T-helper 17 cell (primary cell): Measurements from ENCODE around the gene IER5L. TPM values are rescaled to one million over a fixed set of nuclear protein-coding genes. Genes with fewer than 3 reads are reported as not detected.

Experiments used
- ATAC-seq: fragments of 150-1000 bp; cut with Tn5 transposase; 2 replicates; pipeline ENCODE4 v1.10.0; 2021; ENCODE audit warnings: mild to moderate bottlenecking, moderate library complexity
- DNase-seq, 3 donors: peaks; one replicate each; pipeline versions ENCODE4 v3.0.0 to v3.0.0-alpha.2; 2020 to 2021
- H3K9me3 ChIP-seq: one replicate; pipeline ENCODE4 v1.7.0; 2013; ENCODE audit warnings: low read length, mild to moderate bottlenecking; ENCODE audit not compliant: control insufficient read depth, poor library complexity, severe bottlenecking
- H3K27ac Mint-ChIP-seq: one replicate; pipeline ENCODE4 v1.8.0; 2022; ENCODE audit warnings: mild to moderate bottlenecking, moderate library complexity, mixed read lengths
- H3K27me3 Mint-ChIP-seq: one replicate; pipeline ENCODE4 v1.8.0; 2022; ENCODE audit warnings: mixed read lengths
- H3K36me3 Mint-ChIP-seq: one replicate; pipeline ENCODE4 v1.8.0; 2022; ENCODE audit warnings: low read depth, mixed read lengths
- H3K4me1 Mint-ChIP-seq: one replicate; pipeline ENCODE4 v1.8.0; 2022; ENCODE audit warnings: mild to moderate bottlenecking, mixed read lengths
- H3K4me3 Mint-ChIP-seq: one replicate; pipeline ENCODE4 v1.8.0; 2022; ENCODE audit warnings: mild to moderate bottlenecking, moderate library complexity, mixed read lengths
- total RNA-seq, 4 donors: library from RNA in 2 of 4; stranded (reverse) in 2 of 4; gene quantifications; one replicate each; pipeline ENCODE4 v1.2.3 and lab custom pipeline; 2022 to 2026

IER5L gene
- total RNA-seq, 2 donors from 2014 or later: 2.4 to 3.1 TPM

- peaks cover 12% of the 10 kb centered on the region for H3K4me1 Mint-ChIP-seq
- no peak overlapping the region for H3K27ac Mint-ChIP-seq
- no peaks in the 10 kb centered on the region for H3K9me3 ChIP-seq
- no peak for ATAC-seq
- no peaks in the 10 kb centered on the region for H3K27me3 Mint-ChIP-seq
- no peak for DNase-seq
- H3K36me3 Mint-ChIP-seq: no peaks in the 10 kb centered on the region
- H3K4me3 Mint-ChIP-seq: no peak overlapping the region
These were observed 33.6 kb upstream of the IER5L start for GRCh38 chr9:129211686-129212085.

DNA sequence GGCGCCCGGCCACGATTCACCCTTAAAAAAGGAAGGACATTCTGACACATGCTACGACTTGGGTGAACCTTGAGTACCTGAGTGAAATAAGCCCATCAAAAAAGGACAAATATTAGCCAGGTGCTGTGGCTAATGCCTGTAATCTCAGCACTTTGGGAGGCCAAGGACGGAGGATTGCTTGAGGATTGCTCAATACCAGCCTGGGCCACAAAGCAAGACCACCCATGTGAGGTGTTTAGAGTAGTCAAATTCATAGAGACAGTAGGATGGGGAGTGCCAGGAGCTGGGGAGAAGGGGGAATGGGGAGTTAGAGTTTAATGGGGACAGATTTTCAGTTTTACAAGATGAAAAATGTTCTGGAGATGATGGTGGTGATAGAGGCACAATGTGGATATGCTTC, 32.1 kb upstream of the IER5L start:
- H3K4me3 Mint-ChIP-seq: no peak overlapping the region
- H3K36me3 Mint-ChIP-seq: no peaks in the 10 kb centered on the region
- H3K4me1 Mint-ChIP-seq: peaks cover 12% of the 10 kb centered on the region
- H3K9me3 ChIP-seq: no peaks in the 10 kb centered on the region
- no peaks in the 10 kb centered on the region for H3K27me3 Mint-ChIP-seq
- DNase-seq (no peak), ATAC-seq (no peak)
- no peak overlapping the region for H3K27ac Mint-ChIP-seq

- H3K27ac Mint-ChIP-seq: no peak overlapping the region
- ATAC-seq (no peak), DNase-seq (no peak)
- H3K4me3 Mint-ChIP-seq: no peak overlapping the region
- H3K9me3 ChIP-seq: no peaks in the 10 kb centered on the region
- H3K27me3 Mint-ChIP-seq: no peaks in the 10 kb centered on the region
- no peaks in the 10 kb centered on the region for H3K36me3 Mint-ChIP-seq
- H3K4me1 Mint-ChIP-seq: peaks cover 12% of the 10 kb centered on the region
These were observed 31.5 kb upstream of the IER5L start for GRCh38 chr9:129209580-129209979.

- Mint-ChIP-seq H3K27me3 (no peaks in the 10 kb centered on the region), H3K4me1 (peaks cover 12% of the 10 kb centered on the region), H3K27ac (no peak overlapping the region), H3K4me3 (no peak overlapping the region), H3K36me3 (no peaks in the 10 kb centered on the region)
- no peaks in the 10 kb centered on the region for H3K9me3 ChIP-seq
- no peak for DNase-seq
- ATAC-seq: no peak
These were observed 31.0 kb upstream of the IER5L start for GRCh38 chr9:129209109-129209508.

DNA sequence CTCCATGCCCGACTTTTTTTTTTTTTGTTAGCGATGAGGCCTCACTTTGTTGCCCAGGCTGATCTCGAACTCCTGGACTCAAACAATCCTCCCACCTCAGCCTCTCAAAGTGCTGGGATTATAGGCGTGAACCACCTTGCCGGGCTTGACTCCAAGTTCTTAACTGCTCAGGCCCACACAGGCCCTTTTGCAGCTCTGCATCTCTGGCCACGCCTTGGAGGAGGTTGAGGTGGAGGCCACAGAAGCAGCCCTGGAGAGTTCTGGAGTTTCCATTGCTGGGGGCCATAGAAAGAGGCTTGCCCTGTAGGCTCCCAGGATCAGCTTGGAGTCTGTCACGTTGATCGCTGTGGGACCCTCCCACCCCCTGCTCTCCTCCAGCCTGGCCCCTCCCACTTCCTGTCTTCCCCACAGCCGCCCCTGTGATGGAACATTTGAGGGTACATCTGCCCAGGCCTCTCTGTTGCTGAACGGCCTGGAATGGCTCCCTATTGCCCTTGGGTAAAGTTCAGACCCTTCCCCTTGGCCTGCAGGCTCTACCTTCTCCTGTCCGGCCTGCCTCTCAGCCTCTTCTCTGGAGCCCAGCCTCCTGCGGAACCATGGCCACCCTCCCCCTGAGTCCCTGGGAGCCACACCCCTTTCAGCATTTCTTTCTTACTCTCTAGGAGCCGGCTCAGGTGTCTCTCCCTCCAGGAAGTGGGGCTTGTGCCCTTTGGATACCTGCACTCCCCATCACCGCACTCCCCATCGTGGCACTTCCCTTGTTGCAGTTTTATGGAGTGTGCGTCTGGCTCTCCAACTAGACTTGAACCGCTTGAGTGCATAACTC, 30.4 kb upstream of the IER5L start:
- DNase-seq (no peak), ATAC-seq (no peak)
- H3K27ac Mint-ChIP-seq: no peak overlapping the region
- H3K36me3 Mint-ChIP-seq: no peaks in the 10 kb centered on the region
- H3K27me3 Mint-ChIP-seq: no peaks in the 10 kb centered on the region
- H3K4me1 Mint-ChIP-seq: peaks cover 12% of the 10 kb centered on the region
- no peak overlapping the region for H3K4me3 Mint-ChIP-seq
- no peaks in the 10 kb centered on the region for H3K9me3 ChIP-seq

DNA sequence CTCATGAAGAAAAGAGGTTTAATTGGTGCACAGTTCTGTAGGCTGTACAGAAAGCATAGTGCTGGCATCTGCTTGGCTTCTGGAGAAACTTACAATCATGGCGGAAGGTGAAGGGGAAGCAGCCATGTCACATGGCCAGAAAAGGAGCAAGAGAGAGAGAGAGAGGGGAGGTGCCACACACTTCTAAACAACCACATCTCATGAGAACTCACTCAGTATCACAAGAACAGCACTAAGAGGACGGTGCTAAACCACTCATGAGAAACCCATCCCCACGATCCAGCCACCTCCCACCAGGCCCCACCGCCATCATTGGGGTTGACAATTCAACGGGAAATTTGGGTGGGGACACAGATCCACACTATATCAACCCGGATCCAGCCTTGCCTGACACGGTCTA, 28.8 kb upstream of the IER5L start:
- no peaks in the 10 kb centered on the region for H3K27me3 Mint-ChIP-seq
- DNase-seq (no peak), ATAC-seq (no peak)
- H3K27ac Mint-ChIP-seq: peak overlapping the region; percentile 24
- no peaks in the 10 kb centered on the region for H3K36me3 Mint-ChIP-seq
- H3K9me3 ChIP-seq: no peaks in the 10 kb centered on the region
- peaks cover 12% of the 10 kb centered on the region for H3K4me1 Mint-ChIP-seq
- no peak overlapping the region for H3K4me3 Mint-ChIP-seq

GRCh38 chr9:129206401-129206800, 28.3 kb upstream of the IER5L start:
- H3K4me1 Mint-ChIP-seq: peaks cover 12% of the 10 kb centered on the region

DNA sequence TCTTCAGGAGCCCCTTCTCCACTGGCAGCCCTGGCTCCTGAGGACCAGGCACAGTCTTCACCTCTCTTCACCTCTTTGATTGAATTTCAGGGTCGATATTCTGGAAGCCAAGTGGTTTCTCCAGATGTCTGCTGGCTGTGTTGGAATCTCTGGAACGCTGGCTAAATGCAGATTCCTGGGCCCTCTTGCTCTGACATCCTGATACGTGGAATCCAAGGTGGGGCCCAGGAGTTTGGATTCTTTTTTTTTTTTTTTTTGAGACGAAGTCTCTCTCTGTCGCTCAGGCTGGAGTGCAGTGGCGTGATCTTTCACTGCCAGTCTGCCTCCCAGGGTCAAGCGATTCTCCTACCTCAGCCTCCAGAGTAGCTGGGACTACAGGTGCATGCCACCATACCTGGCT, 26.8 kb upstream of the IER5L start:
- DNase-seq (no peak), ATAC-seq (no peak)
- Mint-ChIP-seq H3K27me3 (no peaks in the 10 kb centered on the region), H3K4me3 (no peak overlapping the region), H3K4me1 (peaks cover 12% of the 10 kb centered on the region), H3K27ac (no peak overlapping the region), H3K36me3 (no peaks in the 10 kb centered on the region)
- no peaks in the 10 kb centered on the region for H3K9me3 ChIP-seq

More at GRCh38 chr9:129206401-129206800, 28.3 kb upstream of the IER5L start:
- Mint-ChIP-seq H3K4me3 (no peak overlapping the region), H3K27ac (no peak overlapping the region), H3K36me3 (no peaks in the 10 kb centered on the region), H3K27me3 (no peaks in the 10 kb centered on the region)
- DNase-seq: no peak
- no peak for ATAC-seq
- H3K9me3 ChIP-seq: no peaks in the 10 kb centered on the region

DNA sequence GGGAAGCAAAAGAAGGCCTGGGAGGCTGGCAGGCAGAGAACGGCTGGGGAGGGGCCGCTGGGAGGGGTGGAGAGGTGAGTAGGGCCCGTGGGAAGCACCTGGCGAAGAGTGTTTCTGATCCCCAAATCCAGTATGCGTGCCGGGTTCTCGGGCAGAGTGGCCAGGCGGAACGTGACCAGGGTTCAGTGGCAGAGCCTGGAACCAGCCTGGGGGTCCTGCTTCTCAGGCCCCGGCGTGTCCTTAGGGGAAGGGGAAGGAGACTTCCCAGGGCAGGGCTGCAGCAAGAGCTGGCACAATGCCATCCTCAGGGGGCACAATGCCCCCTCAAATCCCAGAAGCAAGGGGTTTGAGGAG, 25.5 kb upstream of the IER5L start:
- Mint-ChIP-seq H3K4me1 (peaks cover 9% of the 10 kb centered on the region), H3K36me3 (no peaks in the 10 kb centered on the region), H3K27ac (no peak overlapping the region), H3K4me3 (peak overlapping the region; percentile 76), H3K27me3 (peaks cover 6% of the 10 kb centered on the region)
- ATAC-seq (no peak), DNase-seq (no peak)
- H3K9me3 ChIP-seq: no peaks in the 10 kb centered on the region

- H3K4me3 Mint-ChIP-seq: peak overlapping the region; percentile 76
- H3K9me3 ChIP-seq: no peaks in the 10 kb centered on the region
- peaks cover 8% of the 10 kb centered on the region for H3K4me1 Mint-ChIP-seq
- peaks cover 11% of the 10 kb centered on the region for H3K27me3 Mint-ChIP-seq
- DNase-seq (peak; percentile 86 to 94 (median 88)), ATAC-seq (peak; percentile 100)
- H3K27ac Mint-ChIP-seq: no peak overlapping the region
- no peaks in the 10 kb centered on the region for H3K36me3 Mint-ChIP-seq
These were observed 24.8 kb upstream of the IER5L start for GRCh38 chr9:129202613-129203555.

DNA sequence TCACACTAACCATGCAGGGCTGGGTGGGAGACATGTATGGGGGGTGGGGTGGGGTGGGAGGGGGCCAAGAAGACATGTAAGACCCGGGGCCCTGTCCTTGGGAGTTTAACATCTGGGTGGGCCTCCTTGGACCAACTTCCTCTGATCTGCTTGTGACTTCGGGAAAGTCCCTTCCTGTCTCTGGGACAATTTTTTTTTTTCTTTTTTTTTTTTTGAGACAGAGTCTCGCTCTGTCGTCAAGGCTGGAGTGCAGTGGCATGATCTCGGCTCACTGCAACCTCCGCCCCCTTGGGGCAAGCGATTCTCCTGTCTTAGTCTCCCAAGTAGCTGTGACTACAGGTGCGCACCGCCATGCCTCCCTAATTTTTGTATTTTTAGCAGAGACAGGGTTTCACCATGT, 23.8 kb upstream of the IER5L start:
- DNase-seq (no peak), ATAC-seq (no peak)
- H3K9me3 ChIP-seq: no peaks in the 10 kb centered on the region
- Mint-ChIP-seq H3K27ac (no peak overlapping the region), H3K36me3 (no peaks in the 10 kb centered on the region), H3K4me3 (no peak overlapping the region), H3K4me1 (peaks cover 4% of the 10 kb centered on the region), H3K27me3 (peaks cover 15% of the 10 kb centered on the region)

DNA sequence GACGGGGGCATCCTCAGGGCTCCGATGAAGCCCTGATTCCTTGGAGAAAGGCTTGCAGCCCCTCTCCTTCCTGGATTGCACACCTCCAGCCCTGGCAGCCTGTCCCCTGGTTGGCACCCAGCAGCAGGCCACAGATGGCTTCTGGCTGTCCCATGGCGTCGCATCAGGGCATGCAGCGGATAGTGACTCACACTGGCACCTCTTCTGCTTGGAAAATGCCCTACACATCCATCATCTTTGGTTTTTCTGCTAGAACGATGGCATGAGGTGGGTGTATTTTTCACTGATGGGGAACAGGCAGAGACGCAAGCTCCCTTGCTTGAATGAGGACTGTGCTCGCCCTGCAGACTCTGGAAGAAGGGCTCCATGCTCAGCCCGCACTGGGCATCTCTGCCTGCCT, 23.2 kb upstream of the IER5L start:
- peaks cover 15% of the 10 kb centered on the region for H3K27me3 Mint-ChIP-seq
- no peak overlapping the region for H3K4me3 Mint-ChIP-seq
- DNase-seq: no peak
- no peaks in the 10 kb centered on the region for H3K9me3 ChIP-seq
- no peak for ATAC-seq
- peaks cover 2% of the 10 kb centered on the region for H3K4me1 Mint-ChIP-seq
- H3K27ac Mint-ChIP-seq: no peak overlapping the region
- H3K36me3 Mint-ChIP-seq: no peaks in the 10 kb centered on the region

GRCh38 chr9:129200255-129200654, 22.2 kb upstream of the IER5L start:
- peaks cover 2% of the 10 kb centered on the region for H3K4me1 Mint-ChIP-seq
- H3K4me3 Mint-ChIP-seq: no peak overlapping the region
- H3K27ac Mint-ChIP-seq: no peak overlapping the region
- peaks cover 22% of the 10 kb centered on the region for H3K27me3 Mint-ChIP-seq
- no peak for DNase-seq
- H3K9me3 ChIP-seq: no peaks in the 10 kb centered on the region
- ATAC-seq: no peak
- no peaks in the 10 kb centered on the region for H3K36me3 Mint-ChIP-seq
